DND-41 (cell line): Measurements from ENCODE around the gene ZFHX3.

Source experiments
- ATAC-seq: fragments of 200-7000 bp; cut with Tn5 transposase; 3 replicates; pipeline ENCODE4 v1.9.1; 2021; ENCODE audit warnings: low read depth; ENCODE audit not compliant: insufficient read depth
- DNase-seq: peaks from one replicate; pipeline ENCODE4 v3.0.0-alpha.2; 2020
- H2AFZ ChIP-seq: 2 replicates; pipeline ENCODE4 v1.6.0; 2012; ENCODE audit warnings: low read depth, low read length
- H3K27ac ChIP-seq: 2 replicates; pipeline ENCODE4 v1.5.1; 2012; ENCODE audit warnings: low read length, inconsistent platforms
- H3K27me3 ChIP-seq: fragments of 200-600 bp; sonication (generic); 2 replicates; pipeline ENCODE4 v1.6.0; 2012; ENCODE audit warnings: low read length, mild to moderate bottlenecking, inconsistent platforms; ENCODE audit not compliant: insufficient read depth, poor library complexity
- H3K36me3 ChIP-seq: 2 replicates; pipeline ENCODE4 v1.5.1; 2012; ENCODE audit warnings: low read length, inconsistent platforms; ENCODE audit not compliant: insufficient read depth
- H3K4me1 ChIP-seq: 2 replicates; pipeline ENCODE4 v1.5.1; 2012; ENCODE audit warnings: mild to moderate bottlenecking, low read length; ENCODE audit not compliant: insufficient read depth
- H3K4me2 ChIP-seq: 2 replicates; pipeline ENCODE4 v1.6.0; 2012; ENCODE audit warnings: mild to moderate bottlenecking, moderate library complexity, low read length, inconsistent platforms; ENCODE audit not compliant: insufficient read depth
- H3K4me3 ChIP-seq, 2 experiments: fragments of 200-600 bp in 1 of 2; shearing (Covaris generic) in 1 of 2; 2 replicates each; pipeline ENCODE4 v1.5.1; 2012 to 2016; ENCODE audit warnings: inconsistent platforms in 2 of 2, low read length in 2 of 2, mild to moderate bottlenecking in 2 of 2, low read depth in 1 of 2, moderate library complexity in 1 of 2
- H3K79me2 ChIP-seq: 2 replicates; pipeline ENCODE4 v1.6.0; 2012; ENCODE audit warnings: low read length, inconsistent platforms; ENCODE audit not compliant: insufficient read depth
- H3K9ac ChIP-seq: 2 replicates; pipeline ENCODE4 v1.6.0; 2012; ENCODE audit warnings: low read depth, mild to moderate bottlenecking, inconsistent platforms, low read length, moderate library complexity
- H3K9me3 ChIP-seq: 2 replicates; pipeline ENCODE4 v1.5.1; 2012; ENCODE audit warnings: low read length, moderate library complexity, mild to moderate bottlenecking, inconsistent platforms; ENCODE audit not compliant: insufficient read depth, severe bottlenecking
- H4K20me1 ChIP-seq: 2 replicates; pipeline ENCODE4 v1.6.0; 2012; ENCODE audit warnings: low read length; ENCODE audit not compliant: insufficient read depth
- EZH2 ChIP-seq: IDR thresholded peaks from 3 replicates; pipeline ENCODE4 v1.6.1; 2012; ENCODE audit warnings: borderline replicate concordance, low read depth, mild to moderate bottlenecking, moderate library complexity, low read length, inconsistent platforms; ENCODE audit not compliant: severe bottlenecking
- TF ChIP-seq, protein P1 (sequence below): IDR thresholded peaks from 2 replicates; pipeline ENCODE4 v1.5.1; 2012; ENCODE audit warnings: borderline replicate concordance, low read length, moderate library complexity, mild to moderate bottlenecking; ENCODE audit not compliant: poor library complexity, severe bottlenecking; ENCODE audit errors: extremely low read depth

ZFHX3 gene

DNA sequence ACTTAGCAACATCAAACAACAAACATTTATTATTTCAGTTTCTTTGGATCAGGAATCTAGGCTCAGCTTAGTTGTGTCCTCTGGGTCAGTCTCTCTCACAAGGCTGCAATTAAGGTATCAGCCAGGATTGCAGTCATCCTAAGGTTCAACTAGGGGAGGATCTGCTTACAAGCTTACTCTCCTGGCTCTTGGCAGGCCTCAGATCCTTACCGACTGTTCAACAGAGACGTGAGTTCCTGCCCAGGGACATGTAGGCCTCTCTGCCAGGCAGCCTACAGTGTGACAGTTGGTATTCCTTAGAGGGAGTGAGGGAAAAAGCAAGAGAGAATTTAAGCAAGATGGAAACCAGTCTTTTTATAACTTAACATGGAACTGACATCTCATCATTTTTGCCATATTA is 294.0 kb downstream of the ZFHX3 start:
- H3K79me2 ChIP-seq = no peaks in the 10 kb centered on the region
- ATAC-seq (no peak), DNase-seq (no peak)
- H3K4me2 ChIP-seq = no peak overlapping the region
- H3K4me3 ChIP-seq = no peak overlapping the region
- TF ChIP-seq, protein P1, sequence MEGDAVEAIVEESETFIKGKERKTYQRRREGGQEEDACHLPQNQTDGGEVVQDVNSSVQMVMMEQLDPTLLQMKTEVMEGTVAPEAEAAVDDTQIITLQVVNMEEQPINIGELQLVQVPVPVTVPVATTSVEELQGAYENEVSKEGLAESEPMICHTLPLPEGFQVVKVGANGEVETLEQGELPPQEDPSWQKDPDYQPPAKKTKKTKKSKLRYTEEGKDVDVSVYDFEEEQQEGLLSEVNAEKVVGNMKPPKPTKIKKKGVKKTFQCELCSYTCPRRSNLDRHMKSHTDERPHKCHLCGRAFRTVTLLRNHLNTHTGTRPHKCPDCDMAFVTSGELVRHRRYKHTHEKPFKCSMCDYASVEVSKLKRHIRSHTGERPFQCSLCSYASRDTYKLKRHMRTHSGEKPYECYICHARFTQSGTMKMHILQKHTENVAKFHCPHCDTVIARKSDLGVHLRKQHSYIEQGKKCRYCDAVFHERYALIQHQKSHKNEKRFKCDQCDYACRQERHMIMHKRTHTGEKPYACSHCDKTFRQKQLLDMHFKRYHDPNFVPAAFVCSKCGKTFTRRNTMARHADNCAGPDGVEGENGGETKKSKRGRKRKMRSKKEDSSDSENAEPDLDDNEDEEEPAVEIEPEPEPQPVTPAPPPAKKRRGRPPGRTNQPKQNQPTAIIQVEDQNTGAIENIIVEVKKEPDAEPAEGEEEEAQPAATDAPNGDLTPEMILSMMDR = no peak
- no peaks in the 10 kb centered on the region for H3K4me1 ChIP-seq
- H3K9ac ChIP-seq = no peak overlapping the region
- no peaks in the 10 kb centered on the region for H3K27me3 ChIP-seq
- no peak overlapping the region for H3K27ac ChIP-seq
- no peaks in the 10 kb centered on the region; the same call in 1 of the 2 replicates for H3K36me3 ChIP-seq
- H3K9me3 ChIP-seq = peaks cover 6% of the 10 kb centered on the region
- H2AFZ ChIP-seq = no peak overlapping the region
- H4K20me1 ChIP-seq = no peaks in the 10 kb centered on the region

GRCh38 chr16:72752004-72752695 is 295.8 kb downstream of the ZFHX3 start:
- Histone ChIP-seq H3K4me3 (no peak overlapping the region), H4K20me1 (no peaks in the 10 kb centered on the region), H3K27me3 (no peaks in the 10 kb centered on the region), H3K9me3 (peaks cover 5% of the 10 kb centered on the region), H3K36me3 (no peaks in the 10 kb centered on the region), H3K27ac (no peak overlapping the region), H3K79me2 (no peaks in the 10 kb centered on the region), H3K9ac (no peak overlapping the region), H2AFZ (no peak overlapping the region), H3K4me1 (no peaks in the 10 kb centered on the region), H3K4me2 (no peak overlapping the region)
- DNase-seq (no peak), ATAC-seq (no peak)
- TF ChIP-seq, protein P1 = no peak
- TF ChIP-seq EZH2 = no peak

DNA sequence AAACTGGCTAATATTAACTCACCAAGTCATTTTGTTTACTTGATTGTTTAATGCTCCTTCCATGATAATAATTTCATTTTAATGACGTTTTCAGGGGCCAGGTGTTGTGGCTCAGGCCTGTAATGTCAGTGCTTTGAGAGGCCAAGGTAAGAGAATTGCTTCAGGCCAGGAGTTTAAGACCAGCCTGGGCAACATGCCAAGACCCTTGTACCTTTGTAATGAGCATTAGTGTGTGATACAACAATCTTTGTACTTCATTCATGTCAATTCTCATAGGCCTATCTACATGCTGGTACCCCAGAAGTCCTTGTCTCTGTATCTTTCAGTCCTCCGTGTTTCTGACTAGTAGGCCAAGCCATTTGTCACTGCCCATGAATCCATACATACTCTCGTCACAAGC is 296.9 kb downstream of the ZFHX3 start:
- TF ChIP-seq, protein P1 = no peak
- TF ChIP-seq EZH2 = no peak
- H3K4me2 ChIP-seq = no peak overlapping the region
- no peaks in the 10 kb centered on the region for H3K79me2 ChIP-seq
- H4K20me1 ChIP-seq = no peaks in the 10 kb centered on the region
- no peak overlapping the region for H3K9ac ChIP-seq
- DNase-seq (no peak), ATAC-seq (no peak)
- no peaks in the 10 kb centered on the region for H3K9me3 ChIP-seq
- no peaks in the 10 kb centered on the region for H3K36me3 ChIP-seq
- no peak overlapping the region for H2AFZ ChIP-seq
- H3K27ac ChIP-seq = no peak overlapping the region
- no peaks in the 10 kb centered on the region for H3K4me1 ChIP-seq
- no peaks in the 10 kb centered on the region for H3K27me3 ChIP-seq
- H3K4me3 ChIP-seq = no peak overlapping the region

DNA sequence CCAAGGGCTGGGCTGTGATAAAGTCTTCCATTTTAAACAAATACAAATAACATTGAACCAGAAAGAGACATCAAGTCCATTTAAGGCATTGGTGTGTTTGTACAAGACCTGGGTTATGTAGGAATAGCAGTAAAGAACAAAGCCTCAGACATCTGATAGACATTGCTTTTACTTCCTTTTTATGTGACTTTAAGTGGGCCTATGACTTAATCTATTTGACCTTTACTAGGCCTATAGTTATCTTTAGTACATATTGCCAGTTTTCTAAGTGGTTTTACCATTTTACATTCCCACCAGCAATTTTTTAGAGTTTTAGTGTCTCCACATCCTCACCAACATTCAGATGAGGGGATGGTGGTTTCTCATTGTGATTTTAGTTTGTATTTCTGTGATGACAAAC is 298.8 kb downstream of the ZFHX3 start:
- H3K36me3 ChIP-seq = no peaks in the 10 kb centered on the region
- H3K79me2 ChIP-seq = no peaks in the 10 kb centered on the region
- H3K27me3 ChIP-seq = no peaks in the 10 kb centered on the region
- no peaks in the 10 kb centered on the region for H3K9me3 ChIP-seq
- no peak overlapping the region for H2AFZ ChIP-seq
- no peak for ATAC-seq
- no peak overlapping the region for H3K4me2 ChIP-seq
- H3K9ac ChIP-seq = no peak overlapping the region
- TF ChIP-seq, protein P1 = no peak
- TF ChIP-seq EZH2 = no peak
- no peaks in the 10 kb centered on the region for H3K4me1 ChIP-seq
- H3K4me3 ChIP-seq = no peak overlapping the region
- no peak overlapping the region for H3K27ac ChIP-seq
- no peaks in the 10 kb centered on the region for H4K20me1 ChIP-seq
- DNase-seq = no peak
